Measurements from ENCODE around the gene MAP4K1. TPM values are rescaled to one million over a fixed set of nuclear protein-coding genes. Genes with fewer than 3 reads are reported as not detected.
"Not testable (repeated sequence)": the region's sequence is repeated elsewhere in the genome, so short reads cannot be mapped to it uniquely, and the experiment has no call there.

The MAP4K1 gene
- polyA plus RNA-seq, 1 donor: 3.9 TPM

DNA sequence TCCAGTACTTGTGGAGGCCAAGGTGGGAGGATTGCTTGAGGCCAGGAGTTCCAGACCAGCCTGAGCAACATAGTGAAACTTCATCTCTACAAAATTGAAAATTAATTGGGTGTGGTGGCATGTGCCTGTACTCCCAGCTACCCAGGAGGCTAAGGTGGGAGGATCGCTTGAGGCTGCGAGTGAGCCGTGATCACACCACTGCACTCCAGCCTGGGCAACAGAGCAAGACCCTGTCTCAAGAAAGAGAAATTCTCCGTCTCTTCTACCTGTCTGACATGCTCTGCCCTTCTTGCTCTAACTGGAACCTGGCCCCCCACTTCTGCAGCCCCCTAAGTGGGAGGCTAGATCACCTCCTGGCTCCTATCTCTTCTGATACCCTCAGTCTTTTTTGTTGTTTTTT, 8.6 kb upstream of the MAP4K1 start:
- DNase-seq: no peak

DNA sequence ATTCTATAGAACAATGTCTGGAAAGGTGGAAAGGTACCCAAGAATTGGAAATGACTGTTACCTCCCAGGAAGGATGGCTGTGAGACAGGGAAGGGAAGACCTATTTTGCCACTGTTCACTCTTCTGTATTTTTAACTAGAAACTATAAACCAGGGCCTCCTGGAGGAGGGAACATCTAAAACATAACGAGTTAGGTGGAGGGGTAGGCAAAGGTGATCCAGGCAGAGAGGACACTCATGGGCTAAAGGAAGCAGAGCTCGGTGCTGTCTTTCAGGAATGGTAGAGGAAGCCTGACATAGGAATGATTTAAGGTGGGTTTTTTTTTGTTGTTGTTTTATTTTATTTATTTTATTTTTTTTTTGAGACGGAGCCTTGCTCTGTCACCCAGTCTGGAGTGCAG, 7.1 kb upstream of the MAP4K1 start:
- no peak for DNase-seq

GRCh38 chr19:38619361-38620174, 1.8 kb upstream of the MAP4K1 start:
- DNase-seq: no peak

GRCh38 chr19:38618590-38619360, 1.0 kb upstream of the MAP4K1 start, which contains the start of gene EIF3K:
Gene EIF3K (plus strand): TSS chr19:38619188. CDS start chr19:38619269, 81 bp downstream.
- DNase-seq: peak; percentile 99

GRCh38 chr19:38617283-38617763, 430 bp downstream of the MAP4K1 start:
- DNase-seq: no peak

- DNase-seq: no peak
These were observed 1.5 kb downstream of the MAP4K1 start for GRCh38 chr19:38616265-38616664.

DNA sequence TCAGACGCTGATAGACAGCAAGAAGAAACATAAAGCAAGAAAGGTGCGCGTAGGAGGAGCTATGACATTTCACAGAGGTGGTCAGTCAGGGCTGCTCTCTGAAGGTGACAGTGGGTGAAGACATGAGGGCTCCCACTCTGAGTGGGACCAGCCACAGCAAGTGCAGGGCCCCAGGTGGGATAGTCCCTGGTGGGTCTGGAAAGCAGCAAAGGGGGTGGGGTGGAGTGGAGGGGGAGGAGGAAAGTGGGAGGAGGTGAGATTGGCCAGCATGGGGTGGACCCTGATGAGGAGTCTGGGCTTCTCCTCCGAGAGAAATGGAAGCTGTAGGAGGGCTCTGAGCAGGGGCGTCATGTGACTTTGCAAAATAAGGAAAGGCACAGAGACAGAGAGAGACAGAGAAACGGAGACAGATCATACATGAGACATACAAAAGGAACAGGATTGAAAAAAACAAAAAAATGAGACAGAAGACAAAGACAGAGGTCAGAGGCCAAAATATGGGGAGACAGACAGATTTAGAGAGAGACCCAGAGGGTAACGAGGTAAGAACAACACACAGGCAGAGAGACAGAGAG, 2.7 kb downstream of the MAP4K1 start:
- DNase-seq: no peak

DNA sequence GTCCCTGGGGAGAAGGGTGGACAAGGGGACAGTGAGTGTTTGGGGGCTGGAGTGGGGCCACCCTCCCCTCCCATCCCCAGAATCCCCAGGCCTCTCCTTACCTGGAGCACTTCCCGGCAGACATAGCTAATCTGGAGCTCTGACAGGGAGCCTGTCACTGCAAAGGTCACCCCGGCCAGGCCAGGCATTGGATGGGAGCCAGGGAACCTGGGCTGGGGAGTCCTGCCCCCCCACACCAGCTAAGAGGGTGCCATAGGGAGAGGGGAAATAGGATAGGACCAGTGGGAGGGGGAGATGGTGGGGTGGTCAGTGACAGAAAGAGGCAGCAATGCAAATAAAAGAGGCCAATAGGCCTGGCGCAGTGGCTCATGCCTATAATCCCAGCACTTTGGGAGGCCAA, 3.5 kb downstream of the MAP4K1 start:
- DNase-seq: no peak

DNA sequence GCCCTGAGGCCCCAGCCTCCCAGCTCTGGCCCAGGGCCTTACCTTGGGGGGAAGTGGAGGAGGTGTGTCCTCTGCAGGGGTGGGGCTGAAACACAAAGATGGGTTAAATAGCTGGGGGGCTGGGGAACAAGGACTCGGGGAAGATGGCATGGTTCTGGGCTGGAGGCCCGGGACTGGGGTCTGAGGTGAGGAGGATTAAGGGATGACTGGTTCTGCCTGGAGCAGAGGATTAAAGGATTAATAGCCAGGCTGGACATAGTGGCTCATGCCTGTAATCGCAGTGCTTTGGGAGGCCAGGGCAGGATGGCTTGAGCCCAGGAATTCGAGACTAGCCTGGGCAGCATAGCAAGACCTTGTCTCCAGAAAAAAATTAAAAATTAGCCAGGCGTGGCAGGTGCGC, 11.6 kb downstream of the MAP4K1 start:
- no peak for DNase-seq

DNA sequence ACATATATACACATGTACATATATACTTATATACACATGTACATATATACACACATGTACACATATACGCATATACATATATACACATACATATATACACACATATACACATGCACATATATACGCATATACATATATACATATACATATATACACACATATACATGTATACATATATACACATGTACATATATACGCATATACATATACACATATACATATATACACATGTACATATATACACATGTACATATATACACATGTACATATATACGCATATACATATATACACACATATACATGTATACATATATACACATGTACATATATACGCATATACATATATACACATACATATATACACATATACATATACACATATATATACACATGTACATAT, 14.9 kb downstream of the MAP4K1 start:
- DNase-seq: not testable (repeated sequence)

- DNase-seq: no peak
These were observed 18.0 kb downstream of the MAP4K1 start for GRCh38 chr19:38599722-38600121.

DNA sequence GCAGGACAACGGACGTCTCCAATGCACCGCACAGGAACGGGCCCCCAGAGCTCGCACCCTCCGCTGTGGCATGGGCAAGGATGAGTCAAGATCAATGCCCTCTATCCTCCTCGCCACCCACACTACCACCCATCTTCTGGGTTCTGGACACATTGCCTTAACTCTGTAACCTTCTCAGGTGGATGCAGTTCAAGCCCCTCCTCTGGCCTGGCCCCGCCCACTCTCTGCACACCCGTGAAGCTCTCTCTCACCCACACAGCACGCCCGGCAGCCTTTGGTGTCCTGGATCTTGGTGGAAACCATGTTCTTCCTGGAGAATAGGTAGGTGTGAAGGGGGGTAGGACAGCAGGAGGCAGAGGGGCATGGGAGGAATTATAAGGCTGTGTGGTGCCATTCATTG, 20.7 kb downstream of the MAP4K1 start:
- no peak for DNase-seq

- peak; percentile 63 for DNase-seq
These were observed 21.4 kb downstream of the MAP4K1 start for GRCh38 chr19:38596057-38596981.

DNA sequence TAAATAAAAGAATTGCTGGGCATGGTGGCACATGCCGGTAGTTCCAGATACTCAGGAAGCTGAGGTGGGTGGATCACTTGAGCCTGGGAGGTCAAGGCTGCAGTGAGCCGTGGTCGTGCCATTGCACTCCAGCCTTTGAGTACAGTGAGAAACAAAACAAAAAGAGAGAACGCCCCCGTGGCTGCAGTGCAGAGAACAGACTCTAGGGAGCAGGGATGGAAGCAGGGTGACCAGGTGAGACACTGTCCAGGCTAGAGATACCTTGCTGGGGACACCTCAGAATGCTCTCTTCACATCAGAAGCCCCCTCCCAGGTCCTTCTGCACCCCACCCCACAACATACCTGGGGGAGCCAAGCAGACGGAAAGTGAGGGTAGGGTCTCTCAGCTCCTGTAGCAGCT, 24.8 kb downstream of the MAP4K1 start:
- no peak for DNase-seq

GRCh38 chr19:38588041-38588440, 29.7 kb downstream of the MAP4K1 start:
- DNase-seq: no peak

GRCh38 chr19:38587562-38587961, 30.2 kb downstream of the MAP4K1 start:
- no peak for DNase-seq

DNA sequence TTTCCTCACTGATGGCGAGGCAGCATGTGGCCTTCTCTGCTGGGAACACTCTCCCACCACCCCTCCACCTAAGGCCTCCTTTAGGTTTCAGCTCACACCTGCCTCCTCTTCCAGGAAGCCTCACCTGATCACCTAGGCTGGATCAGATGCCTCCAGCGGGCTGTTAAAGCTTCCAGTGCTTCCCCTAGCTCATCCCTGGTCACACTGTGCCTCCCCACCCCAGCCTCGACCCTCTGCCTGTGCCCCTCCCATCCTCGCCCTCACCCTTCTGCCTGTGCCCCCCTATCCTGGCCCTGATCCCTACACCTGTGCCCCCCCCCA, 33.8 kb downstream of the MAP4K1 start:
- DNase-seq: no peak

DNA sequence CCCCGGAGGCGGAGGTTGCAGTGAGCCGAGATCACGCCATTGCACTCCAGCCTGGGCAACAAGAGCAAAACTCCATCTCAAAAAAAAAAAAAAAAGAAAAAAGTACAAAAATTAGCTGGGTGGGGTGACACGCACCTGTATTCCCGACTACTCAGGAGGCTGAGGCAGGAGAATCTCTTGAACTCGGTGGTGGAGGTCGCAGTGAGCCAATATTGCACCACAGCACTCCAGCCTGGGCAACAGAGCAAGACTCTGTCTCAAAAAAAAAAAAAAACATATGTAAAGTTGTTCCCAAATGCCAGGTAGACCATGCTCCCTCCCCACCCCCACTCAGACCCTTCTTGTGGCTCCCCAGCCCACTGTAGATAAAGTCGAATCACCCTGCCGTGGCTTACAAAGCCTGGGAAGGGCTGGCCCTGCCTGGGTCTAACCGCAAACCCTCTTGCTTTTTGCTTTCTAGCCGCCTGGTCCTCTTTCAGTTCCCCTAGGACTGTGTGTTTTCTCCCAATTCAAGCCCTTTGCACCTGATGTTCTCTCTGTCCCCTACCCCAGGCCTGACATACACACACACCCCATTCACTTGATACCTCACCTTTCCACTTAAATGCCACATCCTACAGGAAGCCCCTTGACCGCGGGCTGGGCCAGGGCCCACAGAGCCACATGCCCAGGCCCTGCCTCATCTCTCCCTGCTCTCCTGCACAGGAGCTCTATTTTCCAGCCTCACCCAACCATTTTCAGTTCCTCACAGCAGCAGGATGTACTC, 34.4 kb downstream of the MAP4K1 start:
- DNase-seq: no peak

DNA sequence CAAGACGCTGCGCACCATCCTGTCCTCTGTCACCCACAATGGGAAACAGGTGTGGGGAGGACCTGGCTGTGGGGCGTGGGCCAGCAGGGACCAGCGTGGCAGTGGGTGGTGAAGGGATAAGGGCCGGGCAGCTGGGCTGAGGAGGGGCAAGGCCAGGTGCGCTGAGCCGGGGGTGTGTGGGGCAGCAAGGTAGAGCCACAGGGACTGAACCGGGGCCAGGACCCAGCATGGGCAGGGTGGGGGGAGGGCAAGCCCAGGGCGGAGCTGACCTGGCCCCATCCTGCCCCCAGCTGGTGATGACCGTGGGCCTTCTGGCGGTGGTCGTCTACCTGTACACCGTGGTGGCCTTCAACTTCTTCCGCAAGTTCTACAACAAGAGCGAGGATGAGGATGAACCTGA, 37.7 kb downstream of the MAP4K1 start:
- no peak for DNase-seq

GRCh38 chr19:38579304-38579703, 38.4 kb downstream of the MAP4K1 start:
- DNase-seq: not testable (repeated sequence)

GRCh38 chr19:38577826-38578225, 39.9 kb downstream of the MAP4K1 start:
- no peak for DNase-seq

Measured in left kidney (tissue), 2 donors.